HG03442 (cell line): ENCODE results near the gene EXOC6B.

Experiments
- ATAC-seq: cut with Tn5 transposase; IDR thresholded peaks from one replicate; pipeline ENCODE4 v1.9.1; 2021; ENCODE audit warnings: mild to moderate bottlenecking, moderate library complexity; ENCODE audit not compliant: unreplicated experiment

The EXOC6B gene

DNA sequence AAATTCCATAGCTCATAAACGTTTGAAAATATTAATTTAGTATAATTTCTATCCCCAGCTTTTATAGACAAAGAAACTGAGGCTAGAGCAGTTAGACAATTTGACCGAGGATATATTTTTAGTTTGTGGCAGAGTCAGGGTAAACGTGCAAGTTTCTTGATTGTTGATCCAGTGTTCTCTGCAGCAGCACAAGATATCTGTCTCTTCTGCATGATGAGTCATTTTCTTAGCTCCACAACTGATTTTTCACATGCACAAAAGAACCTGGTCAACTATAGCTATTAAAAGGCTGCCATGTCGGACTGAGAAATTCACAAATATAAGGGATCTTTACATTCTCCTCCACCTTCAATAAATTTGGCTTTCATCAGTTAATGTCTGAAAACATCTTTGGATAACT lies 534.8 kb downstream of the EXOC6B start:
- no peak for ATAC-seq

DNA sequence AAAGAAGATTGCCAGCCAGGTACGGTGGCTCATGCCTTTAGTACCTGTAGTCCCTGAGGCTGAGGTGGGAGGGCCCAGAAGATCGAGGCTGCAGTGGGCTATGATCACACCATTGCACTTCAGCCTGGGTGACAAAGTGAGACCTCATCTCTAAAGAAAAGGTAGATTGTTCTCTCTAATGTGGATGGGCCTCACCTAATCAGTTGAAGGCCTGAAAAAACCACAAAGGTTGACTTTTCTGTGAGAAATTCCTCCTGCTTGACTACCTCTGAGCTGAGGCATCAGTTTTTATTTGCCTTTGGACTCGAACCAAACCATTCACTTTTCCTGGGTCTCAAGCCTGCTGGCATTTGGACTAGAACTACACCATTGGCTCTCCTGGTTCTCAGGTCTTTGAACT lies 536.1 kb downstream of the EXOC6B start:
- no peak for ATAC-seq

DNA sequence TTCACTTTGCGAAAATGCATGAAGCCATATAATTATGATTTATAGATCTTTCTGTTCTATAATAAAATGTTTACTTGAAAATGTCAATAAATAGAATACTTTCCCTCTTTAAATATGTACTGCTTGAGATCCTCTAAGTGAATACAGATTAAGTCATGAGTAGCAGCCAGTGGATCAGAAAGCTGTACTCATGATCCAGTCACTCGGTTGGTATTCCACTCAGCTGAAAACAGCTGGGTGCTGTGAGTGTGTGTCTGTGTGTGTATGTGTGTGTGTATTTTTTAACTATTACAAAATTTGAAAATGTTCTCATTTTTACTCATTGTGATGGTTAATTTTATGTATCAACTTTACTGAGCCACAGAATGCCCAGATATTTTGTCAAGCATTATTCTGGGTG lies 536.5 kb downstream of the EXOC6B start:
- ATAC-seq: no peak

DNA sequence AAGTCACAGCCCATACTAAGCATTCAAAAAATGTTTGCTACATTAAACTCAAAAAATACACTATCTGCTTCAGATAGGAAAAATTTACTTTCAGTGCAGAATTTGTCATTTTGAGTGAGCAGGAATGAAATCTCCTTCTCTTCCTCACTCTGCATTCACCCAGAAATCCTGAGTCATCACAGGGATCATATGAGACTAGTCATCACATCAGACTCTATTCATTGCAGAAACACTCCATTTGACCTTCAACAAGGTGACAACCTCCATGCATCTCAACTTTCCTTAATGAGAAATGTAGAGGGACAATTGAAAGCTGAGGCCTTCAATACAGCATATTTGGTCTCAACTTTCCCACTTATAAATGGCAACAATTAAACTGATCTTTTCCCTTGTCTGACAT lies 547.8 kb downstream of the EXOC6B start:
- no peak for ATAC-seq

DNA sequence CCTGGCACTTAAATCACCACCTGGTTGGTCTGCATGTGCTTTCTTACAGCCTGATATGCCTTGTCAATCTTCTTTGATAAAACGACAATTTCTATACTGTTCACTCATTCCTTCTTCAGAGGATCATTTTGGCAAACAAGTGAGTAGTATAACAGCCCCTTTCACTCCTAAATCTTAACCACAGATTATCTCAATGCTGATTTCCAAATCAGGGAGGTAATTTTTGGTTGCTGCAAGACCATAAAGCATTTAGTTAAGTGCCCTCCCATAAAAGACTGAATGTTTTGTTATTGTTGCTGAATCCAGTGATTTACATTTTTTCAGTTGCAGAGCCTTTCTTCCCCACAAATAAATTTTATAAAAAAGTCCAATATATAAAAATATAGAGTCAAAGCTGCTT lies 549.0 kb downstream of the EXOC6B start:
- no peak for ATAC-seq

DNA sequence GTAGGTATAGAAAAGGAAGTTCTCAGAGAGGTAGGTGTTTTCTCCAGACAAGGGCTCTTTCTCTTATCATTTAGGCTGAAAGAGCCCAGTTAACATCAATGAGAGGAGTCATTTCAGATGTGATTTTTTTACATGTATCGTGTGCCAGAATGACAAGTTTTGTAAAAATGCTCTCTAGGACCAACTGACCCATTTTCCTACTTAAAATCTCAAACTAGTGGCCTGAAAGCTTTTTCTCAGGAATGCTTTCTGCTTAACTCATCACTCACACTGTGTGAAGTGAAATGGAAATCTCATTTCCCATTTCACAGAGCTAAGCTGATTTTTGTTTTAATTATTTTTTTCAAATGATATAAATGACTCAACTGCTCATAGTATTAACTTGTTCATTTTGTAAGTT lies 549.5 kb downstream of the EXOC6B start:
- no peak for ATAC-seq

DNA sequence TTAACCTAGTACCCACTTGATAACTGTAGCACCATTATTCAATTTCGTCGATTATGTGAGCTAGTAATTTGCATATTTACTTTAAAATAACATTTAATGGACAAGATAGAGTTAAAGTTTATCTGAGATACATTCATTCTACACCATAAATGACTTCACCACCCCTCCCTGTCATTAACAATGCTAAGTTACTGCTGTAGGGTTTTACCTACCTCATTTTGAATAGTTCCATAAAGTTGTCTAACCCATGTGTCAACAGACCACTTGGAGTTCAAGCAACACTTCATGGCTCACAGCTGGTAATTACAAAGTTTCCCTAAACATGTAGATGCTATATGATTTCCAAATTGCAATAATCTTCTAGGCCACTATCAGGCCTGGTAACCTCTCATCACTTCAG lies 550.7 kb downstream of the EXOC6B start:
- ATAC-seq: no peak

DNA sequence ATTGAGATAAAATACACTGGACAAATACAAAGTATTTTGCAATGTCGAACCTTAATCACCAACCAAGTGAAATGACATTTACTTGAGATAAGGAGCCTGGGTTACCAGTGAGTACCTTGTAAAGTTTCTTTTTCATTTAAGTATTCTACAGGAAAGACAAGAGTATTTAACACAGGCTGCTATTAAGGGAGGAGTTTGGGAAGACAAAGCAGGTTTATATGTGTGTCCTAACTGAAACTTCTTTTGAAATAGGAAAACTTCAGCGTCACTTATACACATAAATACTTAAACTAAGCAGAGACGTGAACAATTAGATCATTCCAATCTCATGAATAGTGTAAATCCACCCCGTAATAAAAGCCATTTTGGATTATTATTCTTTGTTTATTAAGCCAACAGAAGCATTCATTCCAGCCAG lies 551.4 kb downstream of the EXOC6B start:
- no peak for ATAC-seq

DNA sequence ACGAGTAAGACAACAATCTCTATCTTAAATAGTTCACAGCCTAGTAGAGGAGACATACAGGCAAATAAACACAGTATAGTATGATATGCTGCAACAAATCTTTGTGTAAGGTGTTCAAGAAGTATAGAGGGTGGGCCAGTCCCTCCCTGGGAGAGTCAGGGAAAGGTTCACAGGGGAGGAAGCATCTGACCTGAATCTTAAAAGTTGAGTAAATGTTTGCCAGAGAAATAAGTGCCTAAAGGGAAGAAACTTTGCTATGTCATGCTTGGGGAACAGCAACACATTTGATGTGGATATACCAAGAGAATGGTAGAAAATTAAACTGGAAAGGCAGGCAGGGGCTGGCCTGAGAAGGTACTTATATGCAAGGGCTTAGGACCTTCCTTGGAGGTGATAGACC lies 552.4 kb downstream of the EXOC6B start:
- no peak for ATAC-seq

DNA sequence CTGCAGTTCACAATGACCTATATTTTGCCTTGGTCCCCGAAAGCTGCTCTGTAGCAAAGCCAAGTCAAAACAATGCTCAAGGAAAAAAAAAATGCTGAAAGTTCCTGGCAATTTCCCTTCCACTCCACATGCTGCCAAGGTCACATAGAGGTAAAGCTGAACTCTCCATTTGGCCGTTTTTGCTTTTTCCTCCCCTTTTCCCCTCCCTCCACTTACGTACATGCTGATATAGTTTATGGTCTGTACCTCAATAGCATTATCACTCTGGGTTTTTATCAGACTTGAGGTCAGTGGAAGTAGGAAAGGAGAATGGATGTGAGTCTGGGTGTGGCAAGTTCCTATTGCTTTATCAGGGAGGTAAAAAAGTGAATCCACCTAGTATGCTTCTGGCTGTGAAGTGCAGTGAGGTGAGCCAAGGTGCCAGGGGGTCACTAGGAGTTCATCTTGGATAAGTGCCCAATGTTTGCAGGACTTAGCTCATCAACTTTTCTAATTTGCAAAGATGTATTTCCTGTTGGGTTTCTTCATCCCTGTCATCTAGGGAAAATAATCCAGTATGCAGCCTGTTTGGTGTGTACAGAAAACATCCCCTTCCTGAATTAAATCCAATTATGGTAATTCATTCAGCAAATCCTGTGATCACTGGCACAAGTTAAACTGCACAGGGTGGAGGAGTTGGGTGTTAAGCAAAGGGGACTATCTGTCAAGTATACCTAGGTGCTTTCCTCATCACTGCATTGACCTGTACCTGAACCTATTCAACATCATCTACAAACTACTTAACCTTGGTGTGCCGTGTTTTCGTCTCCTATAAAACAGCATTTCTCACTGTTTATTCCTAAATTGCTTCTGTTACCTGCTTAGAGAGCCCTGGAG lies 553.8 kb downstream of the EXOC6B start:
- no peak for ATAC-seq

DNA sequence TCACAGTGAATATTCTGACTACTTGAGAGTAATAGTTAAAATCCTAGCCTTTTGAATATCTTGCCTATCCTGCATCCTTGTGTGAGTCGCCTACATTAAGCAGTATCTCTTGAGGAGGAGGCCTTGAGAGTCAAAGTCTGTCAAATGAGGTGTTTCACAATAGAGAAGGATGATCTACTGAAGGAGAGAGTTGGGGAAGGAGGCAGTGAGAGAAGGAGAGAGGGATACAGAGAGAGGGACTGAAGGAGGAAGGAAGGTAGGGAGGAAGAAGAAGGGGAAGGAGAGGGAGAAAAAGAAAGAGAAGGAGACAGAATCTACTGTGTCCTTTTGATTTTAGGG lies 554.6 kb downstream of the EXOC6B start:
- no peak for ATAC-seq

DNA sequence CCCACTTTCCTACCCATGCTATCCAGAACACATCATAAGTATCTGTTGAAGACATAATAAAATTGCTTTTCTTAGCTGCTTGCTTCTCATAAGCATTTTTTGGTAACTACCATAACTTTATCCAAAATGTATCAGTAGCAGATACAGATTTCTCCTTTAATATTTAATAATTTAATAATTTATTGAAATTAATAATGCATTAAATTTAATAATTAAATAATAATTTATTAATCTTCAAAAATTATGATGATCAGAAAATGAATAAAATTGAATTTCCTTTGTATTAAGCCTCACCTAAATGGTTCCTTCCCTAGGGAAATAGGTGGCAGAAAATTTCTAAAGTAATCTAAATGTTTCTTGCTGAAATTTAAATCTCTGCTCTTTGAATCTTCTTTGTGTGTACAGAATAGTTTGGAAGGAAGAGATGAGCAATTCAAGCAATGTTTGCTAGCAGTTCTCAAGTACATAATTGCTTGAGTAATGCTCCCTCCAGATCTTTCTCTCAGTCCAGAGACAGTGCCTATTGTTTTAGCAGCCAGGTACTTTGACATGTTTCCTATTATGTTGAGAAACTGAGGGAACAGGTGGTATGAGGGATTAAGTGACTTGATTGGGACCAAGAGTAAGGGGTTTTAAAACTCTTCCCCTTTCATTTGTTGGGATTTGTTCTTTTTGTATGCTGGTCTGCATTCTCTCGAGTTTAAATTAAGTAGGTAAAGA lies 555.1 kb downstream of the EXOC6B start:
- no peak for ATAC-seq

DNA sequence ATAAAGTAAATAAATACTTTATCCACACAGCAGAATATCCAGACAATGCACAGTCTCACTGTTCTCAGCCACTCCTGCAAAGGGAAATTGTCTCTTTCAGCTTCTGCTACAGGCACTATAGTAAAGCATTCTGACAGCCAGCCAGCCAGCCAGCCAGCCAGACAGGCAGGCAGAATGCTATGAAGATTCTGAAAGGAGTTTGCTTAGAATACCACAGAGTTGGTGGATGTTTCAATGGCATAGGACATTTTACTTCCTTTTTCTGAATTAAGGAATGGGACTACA lies 562.1 kb downstream of the EXOC6B start:
- no peak for ATAC-seq

DNA sequence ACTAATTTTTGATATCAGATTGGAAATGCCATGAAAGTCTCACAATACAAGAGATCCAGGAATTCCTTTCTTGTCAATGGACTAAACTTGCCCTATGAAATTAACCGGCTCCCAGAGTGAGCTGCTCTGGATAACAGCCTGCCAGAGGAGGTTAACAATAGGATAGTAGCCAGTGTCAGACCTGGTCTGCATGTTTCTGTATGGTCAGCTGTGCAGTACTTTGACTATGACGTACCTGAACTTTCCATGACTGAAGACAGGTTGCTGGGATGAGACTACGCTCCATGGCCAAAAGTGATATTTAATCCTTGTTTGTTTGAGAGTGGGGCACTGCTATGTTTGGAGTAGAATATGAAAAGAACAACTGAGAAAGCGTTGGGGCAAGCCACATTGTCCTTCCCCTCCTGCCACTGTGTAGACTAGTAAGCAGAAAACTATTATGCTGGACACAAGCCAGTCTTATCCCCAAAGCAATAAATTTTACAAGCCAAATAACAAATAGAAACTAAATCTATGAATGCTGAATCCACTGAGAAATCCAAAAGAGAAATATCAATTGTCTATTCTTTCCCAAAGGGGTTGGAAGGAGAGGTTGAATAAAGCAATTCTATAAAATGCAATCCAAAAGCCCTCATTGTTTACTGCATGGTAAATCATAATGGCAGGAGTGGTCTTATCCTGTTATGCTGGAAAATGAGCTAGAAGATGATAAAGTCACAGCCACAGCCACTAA lies 562.6 kb downstream of the EXOC6B start:
- ATAC-seq: no peak

DNA sequence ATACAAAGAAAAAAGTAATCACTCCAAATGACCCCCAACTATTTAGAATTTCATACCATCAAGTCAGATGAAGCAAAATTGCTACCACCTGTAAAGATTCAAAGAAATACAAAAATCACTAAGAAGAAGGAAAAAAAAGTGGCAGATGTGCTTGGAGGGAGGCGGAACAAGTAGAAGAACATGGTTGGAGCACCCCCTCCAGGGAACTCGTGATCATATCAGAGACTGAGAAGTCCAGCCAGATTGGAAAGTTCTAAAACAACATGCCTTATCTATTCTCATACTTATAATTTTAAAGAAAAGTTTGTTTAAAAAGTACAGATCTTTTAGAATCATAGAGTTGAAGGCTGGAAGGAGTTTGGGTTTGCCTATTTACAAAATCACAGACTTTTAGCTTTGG lies 564.8 kb downstream of the EXOC6B start:
- ATAC-seq: no peak

DNA sequence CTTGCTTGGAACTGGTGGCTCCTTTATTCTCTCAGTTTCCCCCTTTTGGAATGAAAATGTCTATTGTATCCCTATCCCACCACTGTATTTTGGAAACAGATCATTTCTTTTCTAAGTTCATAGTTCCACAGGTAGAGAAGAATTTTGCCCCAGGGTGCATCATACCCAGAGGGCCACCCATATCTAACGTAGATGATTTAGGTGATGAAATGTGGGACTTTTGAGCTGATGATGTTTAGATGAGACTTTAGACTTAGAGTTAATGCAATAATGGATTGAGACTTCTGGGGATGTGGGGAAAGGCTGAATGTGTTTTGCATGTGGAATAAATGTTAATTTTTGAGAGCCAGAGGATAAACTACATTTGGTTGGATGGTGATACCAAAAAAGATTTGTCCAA lies 570.3 kb downstream of the EXOC6B start:
- ATAC-seq: no peak

DNA sequence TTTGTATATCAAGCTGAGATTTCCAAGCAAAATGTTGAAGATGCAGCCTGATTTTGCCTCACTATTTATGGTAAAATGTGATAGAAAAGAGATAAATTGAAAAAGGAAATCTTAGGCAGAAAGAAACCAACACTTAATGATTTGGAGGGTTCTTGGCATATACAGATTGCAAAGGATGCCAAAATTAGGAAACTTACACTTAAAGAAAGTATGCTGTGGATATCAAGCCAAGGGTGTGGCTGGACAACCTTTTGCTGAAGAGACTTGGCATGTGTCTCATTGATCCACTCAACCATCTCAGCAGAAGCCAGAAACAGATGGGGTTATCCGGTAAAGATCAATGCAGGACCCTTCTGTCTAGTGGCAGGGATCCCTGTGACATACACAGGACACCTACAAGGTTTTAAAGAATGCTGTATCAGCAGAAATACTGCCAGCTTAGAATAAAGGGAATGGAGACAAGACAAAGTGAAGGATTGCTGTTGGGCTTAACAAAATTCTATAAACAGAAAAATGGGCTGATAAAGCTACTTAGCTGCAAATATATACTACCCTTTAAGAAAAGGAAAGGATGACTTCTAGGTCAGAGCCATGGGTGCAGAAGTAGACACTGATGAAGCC lies 570.9 kb downstream of the EXOC6B start:
- no peak for ATAC-seq

DNA sequence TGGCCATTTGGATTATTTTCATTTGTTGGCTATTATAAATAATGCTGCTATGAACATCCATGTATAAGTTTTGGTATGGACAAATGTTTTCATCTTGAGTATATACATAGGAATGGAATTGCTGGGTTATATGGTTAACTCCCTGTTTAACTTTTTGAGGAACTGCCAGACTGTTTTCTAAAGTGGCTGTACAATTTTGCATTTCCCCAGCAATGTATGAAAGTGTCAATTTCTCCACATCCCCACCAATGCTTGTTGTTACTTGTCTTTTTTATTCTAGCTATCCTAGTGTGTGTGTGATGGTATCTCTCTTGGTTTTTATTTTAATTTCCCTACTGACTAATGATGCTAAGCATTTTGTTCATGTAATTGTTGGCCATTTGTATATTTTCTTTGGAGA lies 587.5 kb downstream of the EXOC6B start:
- no peak for ATAC-seq

DNA sequence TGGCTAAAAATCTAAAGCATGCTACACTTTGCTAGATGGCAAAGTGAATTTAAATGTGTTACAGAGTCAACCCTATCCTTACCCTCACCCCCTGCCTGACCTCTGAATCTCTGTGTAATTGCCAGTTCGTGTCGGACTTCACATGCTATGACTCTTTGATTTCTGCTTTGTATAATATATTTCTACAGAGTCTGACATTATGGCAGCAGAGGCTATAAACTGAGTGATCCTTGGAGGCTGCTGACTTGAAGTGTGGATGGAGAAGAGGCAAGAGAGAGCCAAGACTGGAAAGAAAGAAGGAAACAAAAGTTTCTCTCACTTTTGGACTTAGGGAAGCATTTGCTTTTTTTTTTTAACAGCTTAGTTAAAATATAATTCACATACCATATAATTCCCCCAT lies 588.3 kb downstream of the EXOC6B start:
- ATAC-seq: no peak

DNA sequence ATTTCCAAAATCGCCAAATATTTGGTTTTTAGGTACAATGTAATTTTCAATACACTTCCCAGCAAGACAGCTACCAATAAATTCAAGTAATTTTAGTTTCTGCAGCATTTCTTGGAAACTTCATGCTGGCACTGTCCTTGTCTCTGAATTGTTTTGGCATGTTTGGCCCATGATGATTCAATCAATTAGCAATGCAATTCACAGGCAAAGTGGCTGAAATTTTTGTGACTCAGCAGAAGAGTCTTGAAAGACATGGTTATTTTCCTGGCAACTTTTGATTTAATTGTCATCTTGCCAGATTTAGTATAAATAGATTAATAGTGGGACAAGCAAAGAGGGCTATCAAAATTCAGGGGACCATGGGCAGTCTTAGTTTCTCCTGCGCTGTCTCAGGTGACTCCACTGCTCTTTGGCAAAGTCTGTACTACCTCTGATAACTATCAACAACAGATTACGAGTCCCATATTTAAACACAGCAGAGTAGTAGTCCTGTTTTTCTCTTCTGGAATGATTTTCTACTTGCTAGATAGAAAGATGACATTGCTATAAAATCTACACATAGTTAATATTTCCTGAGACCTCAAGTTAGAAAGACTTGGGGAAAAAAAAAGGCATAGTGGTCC lies 589.3 kb downstream of the EXOC6B start:
- ATAC-seq: no peak
